HL-60 (cell line): ENCODE data around the gene GREB1.

Experiments
- DNase-seq, 2 experiments: peaks; one replicate each; pipeline ENCODE4 v3.0.0-alpha.2; 2010 to 2020; ENCODE audit warnings: low read depth in 1 of 2, low spot score in 1 of 2
- H3K27ac ChIP-seq: fragments of 250-450 bp; sonication (Bioruptor Pico); replicated peaks from 2 replicates; pipeline ENCODE4 v1.5.1; 2020; ENCODE audit warnings: mild to moderate bottlenecking, moderate library complexity
- H3K27me3 ChIP-seq: fragments of 250-450 bp; sonication (Bioruptor Pico); 2 replicates; pipeline ENCODE4 v1.5.1; 2021; ENCODE audit warnings: mild to moderate bottlenecking, moderate library complexity; ENCODE audit not compliant: insufficient read depth, poor library complexity, severe bottlenecking
- H3K4me3 ChIP-seq: replicated peaks from 2 replicates; pipeline ENCODE4 v1.5.1; 2011; ENCODE audit warnings: mild to moderate bottlenecking, control low read depth, low read length; ENCODE audit not compliant: insufficient read depth
- GABPA ChIP-seq: IDR thresholded peaks from 2 replicates; pipeline ENCODE4 v1.6.1; 2012; ENCODE audit warnings: low read depth
- POLR2AphosphoS5 ChIP-seq: IDR thresholded peaks from 2 replicates; pipeline ENCODE4 v1.6.1; 2012; ENCODE audit warnings: low read depth
- REST ChIP-seq: IDR thresholded peaks from 2 replicates; pipeline ENCODE4 v1.6.1; 2012; ENCODE audit warnings: low read depth; ENCODE audit not compliant: insufficient replicate concordance
- SPI1 ChIP-seq: IDR thresholded peaks from 2 replicates; pipeline ENCODE4 v1.6.1; 2012; ENCODE audit warnings: low read depth, mild to moderate bottlenecking, borderline replicate concordance
- TF ChIP-seq, protein P1 (sequence below): IDR thresholded peaks from one replicate; pipeline ENCODE4 v1.5.1; 2011; ENCODE audit warnings: low read length, control low read depth, inconsistent platforms; ENCODE audit not compliant: insufficient read depth

The GREB1 gene

DNA sequence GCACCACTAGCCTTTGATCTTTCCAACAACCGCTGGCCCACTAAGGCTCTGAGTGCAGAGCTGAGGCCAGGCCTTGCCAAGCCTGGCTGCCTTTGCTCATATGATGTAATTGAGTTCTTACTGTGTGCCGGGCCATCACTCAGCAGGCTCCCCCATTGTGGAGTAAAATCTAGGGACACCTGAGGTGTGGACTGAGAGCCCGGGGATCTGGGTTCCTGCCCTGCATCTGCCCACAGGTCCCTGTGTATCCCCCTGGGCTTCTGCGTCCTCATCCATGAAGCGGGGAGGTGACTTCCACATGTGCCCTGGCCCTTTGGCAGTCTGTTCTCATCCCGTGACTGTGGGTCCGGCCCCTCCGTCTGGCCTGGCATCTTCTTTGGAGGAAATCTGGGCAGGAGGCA lies 33.8 kb downstream of the GREB1 start:
- Histone ChIP-seq H3K27me3 (no peaks in the 10 kb centered on the region), H3K27ac (no peak overlapping the region), H3K4me3 (no peak overlapping the region)
- no peak for DNase-seq
- TF ChIP-seq SPI1 (no peak), REST (no peak)

DNA sequence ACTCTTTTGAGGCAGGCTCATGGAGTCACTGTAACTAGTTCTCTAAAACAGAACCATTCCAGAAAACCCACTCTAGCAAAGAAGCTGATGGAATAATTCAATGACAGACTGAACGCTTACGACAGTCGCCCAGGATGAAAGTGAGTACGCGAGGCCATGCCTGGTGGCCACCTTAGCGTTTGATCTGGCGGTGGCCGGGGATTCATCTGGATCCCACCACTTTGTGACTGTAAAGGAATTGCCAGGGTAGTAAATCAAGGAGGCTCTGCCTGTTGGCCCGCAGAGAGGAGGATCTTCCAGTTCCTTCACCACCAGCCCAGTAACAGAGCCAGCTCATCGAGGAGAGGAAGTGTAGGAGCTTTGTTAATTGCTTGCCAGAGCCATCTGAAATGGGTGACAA lies 34.6 kb downstream of the GREB1 start:
- TF ChIP-seq GABPA: no peak
- TF ChIP-seq REST: no peak
- no peak for TF ChIP-seq SPI1
- TF ChIP-seq, protein P1, sequence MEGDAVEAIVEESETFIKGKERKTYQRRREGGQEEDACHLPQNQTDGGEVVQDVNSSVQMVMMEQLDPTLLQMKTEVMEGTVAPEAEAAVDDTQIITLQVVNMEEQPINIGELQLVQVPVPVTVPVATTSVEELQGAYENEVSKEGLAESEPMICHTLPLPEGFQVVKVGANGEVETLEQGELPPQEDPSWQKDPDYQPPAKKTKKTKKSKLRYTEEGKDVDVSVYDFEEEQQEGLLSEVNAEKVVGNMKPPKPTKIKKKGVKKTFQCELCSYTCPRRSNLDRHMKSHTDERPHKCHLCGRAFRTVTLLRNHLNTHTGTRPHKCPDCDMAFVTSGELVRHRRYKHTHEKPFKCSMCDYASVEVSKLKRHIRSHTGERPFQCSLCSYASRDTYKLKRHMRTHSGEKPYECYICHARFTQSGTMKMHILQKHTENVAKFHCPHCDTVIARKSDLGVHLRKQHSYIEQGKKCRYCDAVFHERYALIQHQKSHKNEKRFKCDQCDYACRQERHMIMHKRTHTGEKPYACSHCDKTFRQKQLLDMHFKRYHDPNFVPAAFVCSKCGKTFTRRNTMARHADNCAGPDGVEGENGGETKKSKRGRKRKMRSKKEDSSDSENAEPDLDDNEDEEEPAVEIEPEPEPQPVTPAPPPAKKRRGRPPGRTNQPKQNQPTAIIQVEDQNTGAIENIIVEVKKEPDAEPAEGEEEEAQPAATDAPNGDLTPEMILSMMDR: no peak
- TF ChIP-seq POLR2AphosphoS5: no peak
- Histone ChIP-seq H3K27ac (no peak overlapping the region), H3K4me3 (no peak overlapping the region), H3K27me3 (no peaks in the 10 kb centered on the region)
- DNase-seq: no peak

DNA sequence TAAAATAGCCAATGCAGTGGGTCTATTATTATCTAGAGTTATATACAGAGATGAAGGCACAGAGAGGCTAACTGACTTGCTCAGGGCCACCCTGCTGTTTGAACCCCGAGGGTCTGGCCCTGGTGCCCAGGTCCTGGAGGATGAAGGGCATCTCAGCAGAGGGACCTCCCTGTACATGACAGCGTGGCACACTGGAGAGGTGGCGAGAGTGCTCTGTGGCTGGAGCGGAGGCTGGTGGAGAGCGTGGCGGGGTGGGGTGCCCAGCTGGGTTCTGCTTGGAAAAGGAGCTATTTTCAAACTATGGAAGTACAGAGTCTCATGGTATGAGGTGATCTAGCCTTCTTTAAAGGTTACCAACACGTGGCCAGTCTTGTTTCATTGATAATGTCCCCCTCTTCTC lies 35.8 kb downstream of the GREB1 start:
- H3K4me3 ChIP-seq: no peak overlapping the region
- no peak for DNase-seq
- H3K27me3 ChIP-seq: no peaks in the 10 kb centered on the region
- H3K27ac ChIP-seq: no peak overlapping the region
- TF ChIP-seq, protein P1: no peak
- no peak for TF ChIP-seq GABPA
- TF ChIP-seq POLR2AphosphoS5: no peak
- TF ChIP-seq REST: no peak
- no peak for TF ChIP-seq SPI1

GRCh38 chr2:11571170-11571569 lies 37.3 kb downstream of the GREB1 start:
- Histone ChIP-seq H3K27me3 (no peaks in the 10 kb centered on the region), H3K27ac (no peak overlapping the region), H3K4me3 (no peak overlapping the region)
- TF ChIP-seq, protein P1: no peak
- no peak for TF ChIP-seq REST
- TF ChIP-seq SPI1: no peak
- no peak for TF ChIP-seq GABPA
- TF ChIP-seq POLR2AphosphoS5: no peak
- DNase-seq: no peak
